Stimulated activated CD4-positive, alpha-beta T cell treated with anti-CD3 and anti-CD28 coated beads, Interleukin-4, amount 100 ng/mL, for 48 hours (primary cell): ENCODE results near the gene ASB16.

Experiments
- DNase-seq, 2 donors: peaks; one replicate each; pipeline ENCODE4 v3.0.0-alpha.2; 2020; ENCODE audit warnings: low read depth in 2 of 2

ASB16 gene

GRCh38 chr17:44207319-44207718 lies 36.8 kb downstream of the ASB16 start:
- no peak for DNase-seq

- DNase-seq = no peak
Observed at GRCh38 chr17:44207743-44208142, 37.2 kb downstream of the ASB16 start.

- peak in 1 of 2 donors; percentile 35 for DNase-seq
Observed at GRCh38 chr17:44209786-44210341, 39.4 kb downstream of the ASB16 start.

- DNase-seq = peak; percentile 87 to 90
Observed at GRCh38 chr17:44210342-44211192, 40.1 kb downstream of the ASB16 start.

GRCh38 chr17:44211281-44212265 lies 41.1 kb downstream of the ASB16 start:
- no peak for DNase-seq

- DNase-seq = no peak
Observed at GRCh38 chr17:44212507-44213402, 42.3 kb downstream of the ASB16 start.

- no peak for DNase-seq
Observed at GRCh38 chr17:44213403-44214229, 43.1 kb downstream of the ASB16 start.

GRCh38 chr17:44214230-44214494 lies 43.7 kb downstream of the ASB16 start:
- DNase-seq = no peak

GRCh38 chr17:44214896-44215295 lies 44.4 kb downstream of the ASB16 start:
- no peak for DNase-seq

- no peak for DNase-seq
Observed at GRCh38 chr17:44216173-44216572, 45.7 kb downstream of the ASB16 start.

GRCh38 chr17:44216694-44217093 lies 46.2 kb downstream of the ASB16 start:
- DNase-seq = no peak

GRCh38 chr17:44217738-44218343 lies 47.3 kb downstream of the ASB16 start:
- DNase-seq = no peak

- DNase-seq = peak; percentile 78 to 81
Observed at GRCh38 chr17:44218344-44219107, 48.0 kb downstream of the ASB16 start.

- peak; percentile 60 to 65 for DNase-seq
Observed at GRCh38 chr17:44219108-44219615, 48.7 kb downstream of the ASB16 start.

- peak; percentile 31 to 56 for DNase-seq
Observed at GRCh38 chr17:44219616-44220212, 49.2 kb downstream of the ASB16 start, which contains the start of gene UBTF. Gene UBTF, minus strand, starts transcription at chr17:44219675. Its CDS starts 1,446 bp downstream, at chr17:44218229.

GRCh38 chr17:44220213-44221083 lies 49.9 kb downstream of the ASB16 start:
- peak; percentile 34 to 43 for DNase-seq

- peak; percentile 42 to 63 for DNase-seq
Observed at GRCh38 chr17:44221084-44221861, 50.8 kb downstream of the ASB16 start.
